Astrocyte (in vitro differentiated cells and primary cell): Measurements from ENCODE around the gene ABCA4.

ENCODE experiments used
- CTCF ChIP-seq: IDR thresholded peaks from 2 replicates; pipeline ENCODE4 v1.5.1; 2011; ENCODE audit warnings: low read depth, mild to moderate bottlenecking, inconsistent platforms, low read length, moderate library complexity; ENCODE audit not compliant: insufficient read depth
- EZH2 ChIP-seq: IDR thresholded peaks from 2 replicates; pipeline ENCODE4 v1.6.1; 2012; ENCODE audit warnings: mild to moderate bottlenecking, low read length, inconsistent platforms; ENCODE audit not compliant: insufficient read depth

GRCh38 chr1:94013367-94013878 lies 107.5 kb downstream of the ABCA4 start:
- no peak for TF ChIP-seq CTCF
- no peak for TF ChIP-seq EZH2
